Natural killer cell (primary cell): ENCODE results near the gene NEIL3. TPM values are rescaled to one million over a fixed set of nuclear protein-coding genes. Genes with fewer than 3 reads are reported as not detected.

Experiments
- ATAC-seq, 3 donors: fragments of 150-1000 bp in 2 of 3; fragments of 200-7000 bp in 1 of 3; cut with Tn5 transposase; 1 replicate in 1 of 3; 2 replicates in 2 of 3; pipeline ENCODE4 v1.10.0; 2021; ENCODE audit warnings: mild to moderate bottlenecking in 2 of 3, moderate library complexity in 2 of 3
- DNase-seq, 2 donors: peaks; one replicate each; pipeline versions ENCODE4 v3.0.0 to v3.0.0-alpha.2; 2013 to 2021; ENCODE audit warnings: mixed read lengths in 1 of 2
- H3K27ac ChIP-seq: one replicate; pipeline ENCODE4 v1.5.1; 2013; ENCODE audit warnings: mild to moderate bottlenecking, low read length
- H3K27me3 ChIP-seq: one replicate; pipeline ENCODE4 v1.6.1; 2013; ENCODE audit warnings: low read length; ENCODE audit not compliant: control insufficient read depth, insufficient read depth
- H3K36me3 ChIP-seq: one replicate; pipeline ENCODE4 v1.6.1; 2013; ENCODE audit warnings: low read length; ENCODE audit not compliant: control insufficient read depth, insufficient read depth
- H3K4me1 ChIP-seq: one replicate; pipeline ENCODE4 v1.6.1; 2013; ENCODE audit warnings: low read length; ENCODE audit not compliant: control insufficient read depth, insufficient read depth
- H3K4me3 ChIP-seq: one replicate; pipeline ENCODE4 v1.5.1; 2013; ENCODE audit warnings: low read length
- H3K9me3 ChIP-seq: one replicate; pipeline ENCODE4 v1.6.1; 2013; ENCODE audit warnings: low read length; ENCODE audit not compliant: control insufficient read depth, insufficient read depth
- H3K27ac Mint-ChIP-seq, 2 donors: one replicate each; pipeline ENCODE4 v1.8.0; 2022; ENCODE audit warnings: mild to moderate bottlenecking in 2 of 2, mixed read lengths in 2 of 2, moderate library complexity in 1 of 2
- H3K27me3 Mint-ChIP-seq, 2 donors: one replicate each; pipeline ENCODE4 v1.8.0; 2022; ENCODE audit warnings: low read depth in 2 of 2, mixed read lengths in 2 of 2
- H3K36me3 Mint-ChIP-seq: one replicate; pipeline ENCODE4 v1.8.0; 2022; ENCODE audit warnings: mixed read lengths
- H3K4me1 Mint-ChIP-seq, 2 donors: one replicate each; pipeline ENCODE4 v1.8.0; 2022; ENCODE audit warnings: mixed read lengths in 2 of 2
- H3K4me3 Mint-ChIP-seq: one replicate; pipeline ENCODE4 v1.8.0; 2022; ENCODE audit warnings: mild to moderate bottlenecking, moderate library complexity, mixed read lengths
- H3K9me3 Mint-ChIP-seq, 2 donors: one replicate each; pipeline ENCODE4 v1.8.0; 2022; ENCODE audit warnings: mixed read lengths in 2 of 2
- WGBS: methylation state at CpG from one replicate; pipeline ENCODE4 v1.1.7; 2013; ENCODE audit warnings: missing lambda C conversion rate; ENCODE audit not compliant: insufficient coverage; 5-methylcytosine and 5-hydroxymethylcytosine counted together
- intact Hi-C: fragments of 100-400 bp; cut with micrococcal nuclease; formaldehyde crosslinking; loops from one replicate; pipeline ENCODE4 v1.14.2; 2022
- total RNA-seq, 4 donors: library from RNA; stranded (reverse); fragments of 120-200 nt in 1 of 4; gene quantifications; one replicate each; pipeline versions ENCODE4 v1.2.3 to v1.2.4, GENCODE V29; 2013 to 2022
- TF ChIP-seq, protein P1 (sequence below): fragments of 200-600 bp; IDR thresholded peaks from one replicate; pipeline ENCODE4 v1.8.0; 2022; ENCODE audit warnings: antibody characterized with exemption

The NEIL3 gene
- total RNA-seq, 3 donors from 2014 or later (not counting 1 experiment from before 2014, with no cell fraction given), result 0.45 to 1.9 (median 1.2) TPM

GRCh38 chr4:177287255-177287654 is 22.4 kb upstream of the NEIL3 start:
- intact Hi-C loops, result no loop called here
- ATAC-seq, result no peak

GRCh38 chr4:177288335-177288734 is 21.3 kb upstream of the NEIL3 start:
- no peak for DNase-seq
- Mint-ChIP-seq H3K36me3 (no peaks in the 10 kb centered on the region), H3K9me3 (no peaks in the 10 kb centered on the region), H3K4me1 (peaks cover 0 to 5% of the 10 kb centered on the region in 2 donors), H3K27ac (no peak overlapping the region), H3K4me3 (no peak overlapping the region), H3K27me3 (no peaks in the 10 kb centered on the region)
- H3K27ac ChIP-seq, result no peak overlapping the region
- TF ChIP-seq, protein P1, sequence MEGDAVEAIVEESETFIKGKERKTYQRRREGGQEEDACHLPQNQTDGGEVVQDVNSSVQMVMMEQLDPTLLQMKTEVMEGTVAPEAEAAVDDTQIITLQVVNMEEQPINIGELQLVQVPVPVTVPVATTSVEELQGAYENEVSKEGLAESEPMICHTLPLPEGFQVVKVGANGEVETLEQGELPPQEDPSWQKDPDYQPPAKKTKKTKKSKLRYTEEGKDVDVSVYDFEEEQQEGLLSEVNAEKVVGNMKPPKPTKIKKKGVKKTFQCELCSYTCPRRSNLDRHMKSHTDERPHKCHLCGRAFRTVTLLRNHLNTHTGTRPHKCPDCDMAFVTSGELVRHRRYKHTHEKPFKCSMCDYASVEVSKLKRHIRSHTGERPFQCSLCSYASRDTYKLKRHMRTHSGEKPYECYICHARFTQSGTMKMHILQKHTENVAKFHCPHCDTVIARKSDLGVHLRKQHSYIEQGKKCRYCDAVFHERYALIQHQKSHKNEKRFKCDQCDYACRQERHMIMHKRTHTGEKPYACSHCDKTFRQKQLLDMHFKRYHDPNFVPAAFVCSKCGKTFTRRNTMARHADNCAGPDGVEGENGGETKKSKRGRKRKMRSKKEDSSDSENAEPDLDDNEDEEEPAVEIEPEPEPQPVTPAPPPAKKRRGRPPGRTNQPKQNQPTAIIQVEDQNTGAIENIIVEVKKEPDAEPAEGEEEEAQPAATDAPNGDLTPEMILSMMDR, result no peak
- no peaks in the 10 kb centered on the region for H3K36me3 ChIP-seq
- no peak overlapping the region for H3K4me3 ChIP-seq
- no peak for ATAC-seq
- no peaks in the 10 kb centered on the region for H3K4me1 ChIP-seq
- H3K27me3 ChIP-seq, result no peaks in the 10 kb centered on the region
- WGBS, result no CpG with 5 or more reads among the region's 1 CpG
- intact Hi-C loops, result no loop called here
- H3K9me3 ChIP-seq, result no peaks in the 10 kb centered on the region

More at GRCh38 chr4:177287255-177287654, 22.4 kb upstream of the NEIL3 start:
- no peak overlapping the region for H3K4me3 Mint-ChIP-seq
- H3K27ac Mint-ChIP-seq, result no peak overlapping the region
- H3K36me3 ChIP-seq, result no peaks in the 10 kb centered on the region
- no peak for DNase-seq
- H3K9me3 Mint-ChIP-seq, result no peaks in the 10 kb centered on the region
- no peak overlapping the region for H3K27ac ChIP-seq
- H3K4me1 ChIP-seq, result no peaks in the 10 kb centered on the region
- H3K4me3 ChIP-seq, result no peak overlapping the region
- 4% methylated on average over 1 of the region's 1 CpG for WGBS
- peaks cover 0 to 5% of the 10 kb centered on the region in 2 donors for H3K4me1 Mint-ChIP-seq
- TF ChIP-seq, protein P1, result no peak
- no peaks in the 10 kb centered on the region for H3K36me3 Mint-ChIP-seq
- H3K27me3 ChIP-seq, result no peaks in the 10 kb centered on the region
- no peaks in the 10 kb centered on the region for H3K9me3 ChIP-seq
- H3K27me3 Mint-ChIP-seq, result no peaks in the 10 kb centered on the region

GRCh38 chr4:177290780-177291179 is 18.9 kb upstream of the NEIL3 start:
- no peak overlapping the region for H3K4me3 ChIP-seq
- Mint-ChIP-seq H3K36me3 (no peaks in the 10 kb centered on the region), H3K4me1 (peaks cover 0 to 1% of the 10 kb centered on the region in 2 donors), H3K4me3 (no peak overlapping the region), H3K9me3 (no peaks in the 10 kb centered on the region), H3K27me3 (no peaks in the 10 kb centered on the region), H3K27ac (no peak overlapping the region)
- intact Hi-C loops, result no loop called here
- H3K9me3 ChIP-seq, result no peaks in the 10 kb centered on the region
- no peak for ATAC-seq
- DNase-seq, result no peak
- no peaks in the 10 kb centered on the region for H3K36me3 ChIP-seq
- TF ChIP-seq, protein P1, result no peak
- 93% methylated on average over 3 of the region's 6 CpGs for WGBS
- H3K4me1 ChIP-seq, result no peaks in the 10 kb centered on the region
- no peak overlapping the region for H3K27ac ChIP-seq
- H3K27me3 ChIP-seq, result no peaks in the 10 kb centered on the region

DNA sequence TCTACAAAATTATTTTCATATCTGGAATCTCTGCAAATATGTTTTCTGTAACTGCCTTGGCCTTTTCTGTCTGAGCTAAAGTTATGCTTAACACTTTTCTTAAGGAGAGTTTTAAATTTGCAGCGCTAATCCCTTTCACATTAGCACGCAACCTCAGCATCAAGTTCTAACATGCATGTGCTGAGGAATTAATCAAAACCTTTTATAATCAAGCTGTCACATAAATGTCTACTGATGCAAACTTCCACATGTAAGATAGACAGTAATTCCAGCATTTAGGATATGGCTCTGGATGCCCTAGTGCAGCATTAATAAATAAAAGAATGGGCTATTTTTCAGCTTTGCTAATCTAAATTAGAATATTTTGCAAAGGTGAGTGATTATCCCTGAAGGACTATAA is 17.5 kb upstream of the NEIL3 start:
- H3K4me3 ChIP-seq, result no peak overlapping the region
- intact Hi-C loops, result no loop called here
- H3K27me3 Mint-ChIP-seq, result no peaks in the 10 kb centered on the region
- H3K27ac ChIP-seq, result no peak overlapping the region
- H3K27me3 ChIP-seq, result no peaks in the 10 kb centered on the region
- DNase-seq, result no peak
- TF ChIP-seq, protein P1, result no peak
- no peaks in the 10 kb centered on the region for H3K4me1 Mint-ChIP-seq
- no peaks in the 10 kb centered on the region for H3K36me3 Mint-ChIP-seq
- H3K36me3 ChIP-seq, result no peaks in the 10 kb centered on the region
- H3K9me3 ChIP-seq, result no peaks in the 10 kb centered on the region
- 100% methylated on average over 2 of the region's 2 CpGs for WGBS
- H3K9me3 Mint-ChIP-seq, result no peaks in the 10 kb centered on the region
- H3K4me3 Mint-ChIP-seq, result no peak overlapping the region
- H3K27ac Mint-ChIP-seq, result no peak overlapping the region
- ATAC-seq, result no peak
- H3K4me1 ChIP-seq, result no peaks in the 10 kb centered on the region
